HPDE6-E6E7 (cell line): Measurements from ENCODE around the gene MTPN.

ENCODE experiments used
- DNase-seq: peaks from one replicate; pipeline ENCODE4 v3.0.0; 2011; ENCODE audit warnings: missing footprints; ENCODE audit errors: extremely low spot score

The MTPN gene

GRCh38 chr7:135977007-135977741 lies at the start of gene MTPN:
TSS of gene MTPN (minus strand) at chr7:135977359. CDS start at chr7:135977100, 259 bp downstream.
- peak; percentile 94 for DNase-seq

GRCh38 chr7:136026209-136026608 lies 49.0 kb upstream of the MTPN start:
- DNase-seq, result no peak

- DNase-seq, result no peak
Observed at GRCh38 chr7:136023134-136023869, 46.1 kb upstream of the MTPN start.

- no peak for DNase-seq
Observed at GRCh38 chr7:136020556-136020955, 43.4 kb upstream of the MTPN start.

GRCh38 chr7:136018104-136018503 lies 40.9 kb upstream of the MTPN start:
- DNase-seq, result peak; percentile 9

- DNase-seq, result no peak
Observed at GRCh38 chr7:136016649-136017395, 39.7 kb upstream of the MTPN start.

GRCh38 chr7:136015638-136016037 lies 38.5 kb upstream of the MTPN start:
- no peak for DNase-seq

- DNase-seq, result no peak
Observed at GRCh38 chr7:136014659-136015058, 37.5 kb upstream of the MTPN start.

GRCh38 chr7:136012238-136012637 lies 35.1 kb upstream of the MTPN start:
- no peak for DNase-seq

- no peak for DNase-seq
Observed at GRCh38 chr7:136009488-136010079, 32.4 kb upstream of the MTPN start.

- no peak for DNase-seq
Observed at GRCh38 chr7:136006208-136006607, 29.0 kb upstream of the MTPN start.

GRCh38 chr7:136004083-136004482 lies 26.9 kb upstream of the MTPN start:
- no peak for DNase-seq

- DNase-seq, result no peak
Observed at GRCh38 chr7:136002802-136003201, 25.6 kb upstream of the MTPN start.

GRCh38 chr7:136000288-136000913 lies 23.2 kb upstream of the MTPN start:
- DNase-seq, result no peak

GRCh38 chr7:135998081-135998480 lies 20.9 kb upstream of the MTPN start:
- DNase-seq, result no peak

- no peak for DNase-seq
Observed at GRCh38 chr7:135995748-135996147, 18.6 kb upstream of the MTPN start.

GRCh38 chr7:135994466-135995205 lies 17.5 kb upstream of the MTPN start:
- no peak for DNase-seq

- DNase-seq, result no peak
Observed at GRCh38 chr7:135993950-135994349, 16.8 kb upstream of the MTPN start.

- no peak for DNase-seq
Observed at GRCh38 chr7:135991906-135992305, 14.7 kb upstream of the MTPN start.

GRCh38 chr7:135991322-135991721 lies 14.2 kb upstream of the MTPN start:
- no peak for DNase-seq

- DNase-seq, result no peak
Observed at GRCh38 chr7:135990258-135990657, 13.1 kb upstream of the MTPN start.
